ENCODE results near the gene PCSK4. TPM values are rescaled to one million over a fixed set of nuclear protein-coding genes. Genes with fewer than 3 reads are reported as not detected.

Gene PCSK4
- total and polyA plus RNA-seq, 4 donors = 2.2 to 14.4 (median 9.3) TPM

- 50% methylated on average over 92 of the region's 92 CpGs for WGBS (ENCODE audit: insufficient coverage)
- no peak for DNase-seq (ENCODE audit: low read depth in 4 of 6, low spot score in 6 of 6)
- Histone ChIP-seq H3K4me1 (ENCODE audit: control insufficient read depth, insufficient read depth, low read length) (peaks cover 47% of the 10 kb centered on the region), H3K9me3 (ENCODE audit: control insufficient read depth, insufficient read depth, low read length) (no peaks in the 10 kb centered on the region), H3K36me3 (ENCODE audit: control insufficient read depth, insufficient read depth, low read length) (peaks cover 85% of the 10 kb centered on the region), H3K4me3 (ENCODE audit: low read depth, low read length) (no peak overlapping the region), H3K27me3 (ENCODE audit: control insufficient read depth, insufficient read depth, low read length) (peaks cover 24% of the 10 kb centered on the region), H3K27ac (ENCODE audit: low read depth, low read length) (no peak overlapping the region)
These were observed 22.5 kb downstream of the PCSK4 start for GRCh38 chr19:1467490-1468273.

DNA sequence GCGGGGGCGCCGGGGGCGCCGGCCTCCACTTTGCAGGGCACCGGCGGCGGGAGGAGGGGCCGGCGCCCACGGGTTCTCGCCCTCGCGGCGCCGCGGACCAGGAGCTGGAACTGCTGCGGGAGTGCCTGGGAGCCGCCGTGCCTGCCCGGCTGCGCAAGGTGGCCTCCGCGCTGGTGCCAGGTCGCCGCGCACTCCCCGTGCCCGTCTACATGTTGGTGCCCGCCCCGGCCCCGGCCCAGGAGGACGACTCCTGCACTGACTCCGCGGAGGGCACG, 23.0 kb downstream of the PCSK4 start:
- H3K27me3 ChIP-seq (ENCODE audit: control insufficient read depth, insufficient read depth, low read length) = peaks cover 21% of the 10 kb centered on the region

DNA sequence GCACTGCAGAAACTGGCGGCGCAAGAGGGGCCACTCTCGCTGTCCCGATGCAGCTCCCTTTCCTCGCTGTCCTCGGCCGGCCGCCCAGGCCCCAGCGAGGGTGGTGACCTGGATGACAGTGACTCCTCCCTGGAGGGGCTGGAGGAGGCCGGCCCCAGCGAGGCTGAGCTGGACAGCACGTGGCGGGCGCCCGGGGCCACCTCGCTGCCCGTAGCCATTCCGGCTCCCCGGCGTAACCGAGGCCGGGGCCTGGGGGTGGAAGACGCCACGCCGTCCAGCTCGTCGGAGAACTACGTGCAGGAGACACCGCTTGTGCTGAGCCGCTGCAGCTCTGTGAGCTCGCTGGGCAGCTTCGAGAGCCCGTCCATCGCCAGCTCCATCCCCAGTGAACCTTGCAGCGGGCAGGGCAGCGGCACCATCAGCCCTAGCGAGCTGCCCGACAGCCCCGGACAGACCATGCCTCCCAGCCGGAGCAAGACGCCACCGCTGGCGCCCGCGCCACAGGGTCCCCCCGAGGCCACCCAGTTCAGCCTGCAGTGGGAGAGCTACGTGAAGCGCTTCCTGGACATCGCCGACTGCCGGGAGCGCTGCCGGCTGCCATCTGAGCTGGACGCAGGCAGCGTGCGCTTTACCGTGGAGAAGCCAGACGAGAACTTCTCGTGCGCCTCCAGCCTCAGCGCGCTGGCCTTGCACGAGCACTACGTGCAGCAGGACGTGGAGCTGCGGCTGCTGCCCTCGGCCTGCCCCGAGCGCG, 23.5 kb downstream of the PCSK4 start:
- no peak overlapping the region for H3K27ac ChIP-seq (ENCODE audit: low read depth, low read length)
- H3K27me3 ChIP-seq (ENCODE audit: control insufficient read depth, insufficient read depth, low read length) = peaks cover 19% of the 10 kb centered on the region
- no peak overlapping the region for H3K4me3 ChIP-seq (ENCODE audit: low read depth, low read length)
- DNase-seq (ENCODE audit: low read depth in 4 of 6, low spot score in 6 of 6) = no peak
- H3K36me3 ChIP-seq (ENCODE audit: control insufficient read depth, insufficient read depth, low read length) = peaks cover 84% of the 10 kb centered on the region
- H3K9me3 ChIP-seq (ENCODE audit: control insufficient read depth, insufficient read depth, low read length) = no peaks in the 10 kb centered on the region
- WGBS (ENCODE audit: insufficient coverage) = 65% methylated on average over 70 of the region's 70 CpGs
- peaks cover 37% of the 10 kb centered on the region for H3K4me1 ChIP-seq (ENCODE audit: control insufficient read depth, insufficient read depth, low read length)

More for the DNA sequence above, 23.0 kb downstream of the PCSK4 start:
- WGBS (ENCODE audit: insufficient coverage) = 51% methylated on average over 35 of the region's 36 CpGs
- peaks cover 84% of the 10 kb centered on the region for H3K36me3 ChIP-seq (ENCODE audit: control insufficient read depth, insufficient read depth, low read length)
- H3K4me3 ChIP-seq (ENCODE audit: low read depth, low read length) = no peak overlapping the region
- H3K27ac ChIP-seq (ENCODE audit: low read depth, low read length) = no peak overlapping the region
- no peak for DNase-seq (ENCODE audit: low read depth in 4 of 6, low spot score in 6 of 6)
- no peaks in the 10 kb centered on the region for H3K9me3 ChIP-seq (ENCODE audit: control insufficient read depth, insufficient read depth, low read length)
- H3K4me1 ChIP-seq (ENCODE audit: control insufficient read depth, insufficient read depth, low read length) = peaks cover 42% of the 10 kb centered on the region

GRCh38 chr19:1466018-1466460, 24.1 kb downstream of the PCSK4 start:
- Histone ChIP-seq H3K4me1 (ENCODE audit: control insufficient read depth, insufficient read depth, low read length) (peaks cover 31% of the 10 kb centered on the region), H3K36me3 (ENCODE audit: control insufficient read depth, insufficient read depth, low read length) (peaks cover 84% of the 10 kb centered on the region), H3K9me3 (ENCODE audit: control insufficient read depth, insufficient read depth, low read length) (no peaks in the 10 kb centered on the region), H3K27me3 (ENCODE audit: control insufficient read depth, insufficient read depth, low read length) (peaks cover 15% of the 10 kb centered on the region), H3K4me3 (ENCODE audit: low read depth, low read length) (no peak overlapping the region), H3K27ac (ENCODE audit: low read depth, low read length) (no peak overlapping the region)
- DNase-seq (ENCODE audit: low read depth in 4 of 6, low spot score in 6 of 6) = no peak
- 70% methylated on average over 41 of the region's 41 CpGs for WGBS (ENCODE audit: insufficient coverage)

GRCh38 chr19:1465191-1466016, 24.7 kb downstream of the PCSK4 start:
- Histone ChIP-seq H3K27me3 (ENCODE audit: control insufficient read depth, insufficient read depth, low read length) (peaks cover 10% of the 10 kb centered on the region), H3K4me1 (ENCODE audit: control insufficient read depth, insufficient read depth, low read length) (peaks cover 24% of the 10 kb centered on the region), H3K9me3 (ENCODE audit: control insufficient read depth, insufficient read depth, low read length) (no peaks in the 10 kb centered on the region), H3K27ac (ENCODE audit: low read depth, low read length) (no peak overlapping the region), H3K36me3 (ENCODE audit: control insufficient read depth, insufficient read depth, low read length) (peaks cover 84% of the 10 kb centered on the region), H3K4me3 (ENCODE audit: low read depth, low read length) (no peak overlapping the region)
- 58% methylated on average over 83 of the region's 83 CpGs for WGBS (ENCODE audit: insufficient coverage)
- peak in 2 of 6 donors; percentile 41 to 47 for DNase-seq (ENCODE audit: low read depth in 4 of 6, low spot score in 6 of 6)

DNA sequence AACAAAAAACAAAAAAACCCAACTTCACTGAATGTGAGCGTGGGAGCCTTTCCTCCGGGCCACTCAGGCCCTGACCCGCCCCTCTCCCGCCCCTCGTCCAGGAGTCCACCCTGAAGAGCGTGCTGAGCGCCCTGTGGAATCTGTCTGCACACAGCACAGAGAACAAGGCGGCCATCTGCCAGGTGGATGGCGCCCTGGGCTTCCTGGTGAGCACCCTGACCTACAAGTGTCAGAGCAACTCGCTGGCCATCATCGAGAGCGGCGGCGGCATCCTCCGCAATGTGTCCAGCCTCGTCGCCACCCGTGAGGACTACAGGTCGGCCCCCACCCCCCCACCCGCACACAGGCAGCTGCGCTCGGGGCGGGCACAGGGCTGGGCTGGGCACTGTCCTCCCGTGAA, 28.3 kb downstream of the PCSK4 start:
- Histone ChIP-seq H3K9me3 (ENCODE audit: control insufficient read depth, insufficient read depth, low read length) (no peaks in the 10 kb centered on the region), H3K27ac (ENCODE audit: low read depth, low read length) (no peak overlapping the region), H3K4me1 (ENCODE audit: control insufficient read depth, insufficient read depth, low read length) (peaks cover 18% of the 10 kb centered on the region), H3K27me3 (ENCODE audit: control insufficient read depth, insufficient read depth, low read length) (peaks cover 2% of the 10 kb centered on the region), H3K36me3 (ENCODE audit: control insufficient read depth, insufficient read depth, low read length) (peaks cover 90% of the 10 kb centered on the region), H3K4me3 (ENCODE audit: low read depth, low read length) (no peak overlapping the region)
- DNase-seq (ENCODE audit: low read depth in 4 of 6, low spot score in 6 of 6) = no peak
- 91% methylated on average over 18 of the region's 24 CpGs for whole genome bisulfite sequencing (ENCODE audit: insufficient coverage)

DNA sequence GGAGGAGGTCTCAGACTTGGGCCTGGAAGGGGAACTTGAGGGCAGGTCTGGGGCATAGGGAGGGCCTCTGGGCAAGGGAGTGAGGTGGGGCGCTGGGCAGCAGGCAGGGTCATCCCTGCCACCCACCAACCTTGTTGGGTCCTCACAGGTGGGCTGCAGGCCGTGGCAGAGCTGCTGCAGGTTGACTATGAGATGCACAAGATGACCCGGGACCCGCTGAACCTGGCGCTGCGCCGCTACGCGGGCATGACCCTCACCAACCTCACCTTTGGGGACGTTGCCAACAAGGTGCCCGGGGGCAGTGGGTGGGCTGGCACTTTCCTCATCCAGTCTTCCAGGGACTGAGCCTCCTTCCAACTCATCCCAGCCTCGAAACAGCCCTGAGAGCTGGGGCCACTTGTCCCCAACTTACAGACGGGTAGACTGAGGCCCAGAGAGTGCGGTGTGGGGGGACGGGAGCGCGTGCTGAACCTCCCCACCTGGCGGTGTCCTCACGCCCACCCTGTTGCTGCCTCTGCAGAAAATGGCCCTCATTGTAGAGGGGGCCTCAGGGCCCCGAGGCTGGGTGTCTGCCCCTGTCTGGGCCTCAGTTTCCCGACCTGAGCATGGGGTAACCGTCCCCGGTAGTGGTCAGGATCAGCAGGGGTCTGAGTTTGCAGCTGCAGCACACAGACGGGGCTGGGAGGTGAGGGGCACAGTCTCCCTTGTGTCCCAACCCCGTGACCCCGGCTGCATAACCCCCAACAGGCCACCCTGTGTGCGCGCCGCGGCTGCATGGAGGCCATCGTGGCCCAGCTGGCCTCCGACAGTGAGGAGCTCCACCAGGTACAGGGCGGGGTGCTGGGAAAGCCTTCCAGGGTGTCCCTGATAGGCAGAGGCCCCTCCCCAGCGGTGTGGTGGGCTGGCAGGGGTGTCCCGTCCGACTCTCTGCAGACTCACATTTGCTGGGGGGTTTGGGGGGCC, 29.8 kb downstream of the PCSK4 start:
- no peaks in the 10 kb centered on the region for H3K9me3 ChIP-seq (ENCODE audit: control insufficient read depth, insufficient read depth, low read length)
- no peak for DNase-seq (ENCODE audit: low read depth in 4 of 6, low spot score in 6 of 6)
- H3K4me3 ChIP-seq (ENCODE audit: low read depth, low read length) = no peak overlapping the region
- H3K27me3 ChIP-seq (ENCODE audit: control insufficient read depth, insufficient read depth, low read length) = no peaks in the 10 kb centered on the region
- no peak overlapping the region for H3K27ac ChIP-seq (ENCODE audit: low read depth, low read length)
- H3K36me3 ChIP-seq (ENCODE audit: control insufficient read depth, insufficient read depth, low read length) = peaks cover 90% of the 10 kb centered on the region
- peaks cover 24% of the 10 kb centered on the region for H3K4me1 ChIP-seq (ENCODE audit: control insufficient read depth, insufficient read depth, low read length)
- WGBS (ENCODE audit: insufficient coverage) = 94% methylated on average over 35 of the region's 36 CpGs

DNA sequence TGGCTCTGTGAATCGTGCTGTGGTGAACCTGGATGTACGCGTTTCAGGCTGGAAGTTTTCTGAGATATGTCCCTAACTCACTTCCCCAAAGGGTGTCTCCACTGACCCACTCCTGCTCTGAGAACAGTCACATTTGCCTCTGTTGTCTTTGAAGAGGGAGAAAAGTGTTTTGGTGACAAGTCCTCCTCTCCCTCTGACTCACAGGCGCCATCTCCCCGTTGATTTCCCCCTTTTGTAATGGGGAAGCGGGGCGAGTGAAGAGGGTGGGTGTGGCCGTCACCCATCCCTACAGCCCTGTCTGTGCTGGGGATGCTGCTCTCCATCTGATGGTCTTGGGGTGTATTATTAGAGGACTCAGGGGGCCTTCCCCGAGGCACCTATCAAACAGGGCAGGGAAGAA, 30.7 kb downstream of the PCSK4 start:
- peaks cover 33% of the 10 kb centered on the region for H3K4me1 ChIP-seq (ENCODE audit: control insufficient read depth, insufficient read depth, low read length)
- DNase-seq (ENCODE audit: low read depth in 4 of 6, low spot score in 6 of 6) = no peak
- no peak overlapping the region for H3K27ac ChIP-seq (ENCODE audit: low read depth, low read length)
- H3K27me3 ChIP-seq (ENCODE audit: control insufficient read depth, insufficient read depth, low read length) = no peaks in the 10 kb centered on the region
- H3K9me3 ChIP-seq (ENCODE audit: control insufficient read depth, insufficient read depth, low read length) = no peaks in the 10 kb centered on the region
- no peak overlapping the region for H3K4me3 ChIP-seq (ENCODE audit: low read depth, low read length)
- peaks cover 90% of the 10 kb centered on the region for H3K36me3 ChIP-seq (ENCODE audit: control insufficient read depth, insufficient read depth, low read length)
- 95% methylated on average over 2 of the region's 9 CpGs for WGBS (ENCODE audit: insufficient coverage)

DNA sequence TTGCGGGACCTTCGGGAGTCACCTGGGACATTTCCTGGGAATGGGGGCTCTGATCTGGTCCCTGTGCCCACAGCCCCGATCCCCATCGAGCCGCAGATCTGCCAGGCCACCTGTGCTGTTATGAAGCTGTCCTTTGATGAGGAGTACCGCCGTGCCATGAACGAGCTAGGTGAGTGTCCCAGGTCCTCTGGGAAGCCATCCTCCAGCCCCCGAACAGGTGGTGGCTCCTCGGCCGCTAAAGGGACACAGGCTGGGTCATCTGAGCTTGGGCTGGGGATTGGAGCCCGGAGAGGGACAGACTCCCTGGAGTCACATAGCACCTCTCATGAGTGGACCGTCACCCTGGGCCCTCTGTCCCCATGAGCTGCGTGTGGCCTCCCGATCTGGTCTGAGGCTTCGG, 32.3 kb downstream of the PCSK4 start:
- no peaks in the 10 kb centered on the region for H3K27me3 ChIP-seq (ENCODE audit: control insufficient read depth, insufficient read depth, low read length)
- H3K4me3 ChIP-seq (ENCODE audit: low read depth, low read length) = no peak overlapping the region
- H3K4me1 ChIP-seq (ENCODE audit: control insufficient read depth, insufficient read depth, low read length) = peaks cover 48% of the 10 kb centered on the region
- no peak overlapping the region for H3K27ac ChIP-seq (ENCODE audit: low read depth, low read length)
- peaks cover 98% of the 10 kb centered on the region for H3K36me3 ChIP-seq (ENCODE audit: control insufficient read depth, insufficient read depth, low read length)
- H3K9me3 ChIP-seq (ENCODE audit: control insufficient read depth, insufficient read depth, low read length) = no peaks in the 10 kb centered on the region
- DNase-seq (ENCODE audit: low read depth in 4 of 6, low spot score in 6 of 6) = no peak
- 92% methylated on average over 14 of the region's 16 CpGs for WGBS (ENCODE audit: insufficient coverage)

All from spinal cord (tissue), 10 donors.